HL-60/S4 treated with retinoic acid at 250 ng/mL for 4 days and 3 days (cell line): Measurements from ENCODE around the gene PDXDC1.
"Not testable (repeated sequence)": the region's sequence is repeated elsewhere in the genome, so short reads cannot be mapped to it uniquely, and the experiment has no call there.

Experiments
- in situ Hi-C: fragments of 300-500 bp; cut with MboI; formaldehyde crosslinking; loops from 2 replicates; pipeline ENCODE4 v1.7.0; 2022; ENCODE audit warnings: low sequenced_read_pairs

The PDXDC1 gene

DNA sequence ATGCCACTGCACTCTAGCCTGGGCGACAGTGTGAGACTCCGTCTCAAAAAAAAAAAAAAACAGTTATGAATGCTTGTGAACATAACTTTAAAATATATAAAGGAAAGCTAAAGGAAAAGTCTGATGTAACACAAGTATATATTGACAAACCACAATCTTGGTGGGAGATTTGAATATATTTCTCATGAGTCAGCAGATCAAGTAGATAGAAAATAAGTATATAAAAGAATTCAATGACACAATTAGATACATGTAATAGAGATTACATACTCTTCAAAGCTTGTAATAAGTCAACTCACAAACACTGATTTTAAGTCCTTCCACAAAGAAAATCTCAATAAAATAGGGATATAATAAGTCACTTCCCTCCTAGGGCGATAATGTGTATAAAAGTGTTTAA lies 40.8 kb downstream of the PDXDC1 start:
- in situ Hi-C loops, result not testable (repeated sequence)

DNA sequence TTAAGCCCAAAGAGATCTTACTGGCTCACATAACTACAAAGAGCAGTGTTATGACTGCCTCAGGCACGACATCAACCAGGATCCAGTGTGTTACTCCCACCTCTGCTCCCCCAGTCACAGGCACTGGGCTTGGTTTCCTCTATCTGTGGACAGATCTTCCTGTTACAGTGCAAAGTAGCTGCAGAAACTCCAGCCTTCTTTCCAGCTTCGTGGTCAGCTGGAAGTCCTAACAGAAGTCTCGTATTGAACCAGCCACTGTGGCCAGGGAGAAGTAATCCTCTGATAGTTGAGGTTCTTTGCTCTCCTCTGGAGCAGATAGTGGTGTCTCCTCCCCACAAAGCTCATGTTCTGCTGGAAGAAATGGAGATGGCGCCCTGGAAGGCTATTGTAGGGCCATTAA lies 41.5 kb downstream of the PDXDC1 start:
- in situ Hi-C loops, result not testable (repeated sequence)

DNA sequence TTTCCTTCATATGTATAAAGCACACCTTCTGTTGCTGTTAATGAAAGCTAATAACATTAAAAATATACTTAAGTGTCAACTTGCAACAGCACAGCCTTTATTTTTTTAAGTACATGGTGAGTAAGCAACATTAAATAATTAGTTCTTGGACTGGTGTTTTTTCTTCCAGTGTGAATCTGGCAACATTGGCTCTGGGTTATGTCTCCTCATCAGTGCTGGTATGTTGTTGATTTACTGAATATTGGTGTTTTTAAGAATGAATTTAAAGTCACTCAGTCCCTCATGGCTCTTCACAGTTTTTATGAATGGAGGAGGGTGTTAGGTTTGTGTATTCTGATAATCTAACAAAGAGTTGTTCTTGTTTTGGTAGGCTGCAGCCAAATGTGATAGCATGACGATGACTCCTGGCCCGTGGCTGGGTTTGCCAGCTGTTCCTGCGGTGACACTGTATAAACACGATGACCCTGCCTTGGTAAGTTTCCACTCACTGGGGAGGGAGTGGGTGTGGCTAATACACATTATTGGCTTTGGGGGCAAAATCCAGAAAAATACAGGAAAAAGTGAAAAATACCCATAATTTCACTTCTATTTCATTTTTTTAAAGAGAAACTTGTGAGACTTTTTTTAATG lies 42.2 kb downstream of the PDXDC1 start:
- in situ Hi-C loops, result not testable (repeated sequence)

DNA sequence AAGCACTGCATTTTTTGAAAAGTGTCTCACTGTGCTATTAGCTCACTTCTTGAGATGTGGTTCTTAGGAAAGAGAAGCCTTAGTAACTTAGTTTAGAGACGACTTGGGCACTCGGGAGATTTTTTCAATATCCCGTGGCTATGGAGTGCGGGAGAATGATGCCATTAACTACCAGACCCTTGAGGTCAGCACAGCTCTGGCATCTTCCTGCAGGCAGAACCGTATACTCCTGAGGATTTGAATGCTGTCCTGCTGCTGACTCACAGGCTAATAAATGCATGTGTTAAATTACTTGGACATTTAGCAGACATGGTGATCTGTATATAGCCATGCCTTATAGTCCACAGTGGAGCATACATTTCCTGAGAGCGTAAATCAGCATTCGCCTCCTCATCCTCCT lies 46.6 kb downstream of the PDXDC1 start:
- in situ Hi-C loops, result not testable (repeated sequence)

DNA sequence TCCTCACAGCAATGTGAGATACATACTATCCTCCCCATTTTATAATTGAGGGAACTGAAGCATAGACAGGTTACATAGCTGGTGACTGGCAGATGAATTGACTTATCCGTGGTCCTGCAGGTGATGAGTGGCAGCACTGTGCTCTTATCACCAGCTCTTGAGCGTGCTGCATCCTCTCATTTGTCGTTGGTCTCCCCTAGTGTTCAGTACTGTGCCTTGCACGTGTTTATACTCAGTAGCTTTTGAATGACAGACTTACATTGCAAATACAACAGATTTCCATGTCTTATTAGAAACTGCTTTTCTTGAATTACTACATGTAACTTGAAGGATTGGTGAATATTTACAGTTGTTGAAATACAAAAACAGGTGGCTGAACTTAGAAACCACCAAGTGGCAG lies 47.4 kb downstream of the PDXDC1 start:
- in situ Hi-C loops, result not testable (repeated sequence)

DNA sequence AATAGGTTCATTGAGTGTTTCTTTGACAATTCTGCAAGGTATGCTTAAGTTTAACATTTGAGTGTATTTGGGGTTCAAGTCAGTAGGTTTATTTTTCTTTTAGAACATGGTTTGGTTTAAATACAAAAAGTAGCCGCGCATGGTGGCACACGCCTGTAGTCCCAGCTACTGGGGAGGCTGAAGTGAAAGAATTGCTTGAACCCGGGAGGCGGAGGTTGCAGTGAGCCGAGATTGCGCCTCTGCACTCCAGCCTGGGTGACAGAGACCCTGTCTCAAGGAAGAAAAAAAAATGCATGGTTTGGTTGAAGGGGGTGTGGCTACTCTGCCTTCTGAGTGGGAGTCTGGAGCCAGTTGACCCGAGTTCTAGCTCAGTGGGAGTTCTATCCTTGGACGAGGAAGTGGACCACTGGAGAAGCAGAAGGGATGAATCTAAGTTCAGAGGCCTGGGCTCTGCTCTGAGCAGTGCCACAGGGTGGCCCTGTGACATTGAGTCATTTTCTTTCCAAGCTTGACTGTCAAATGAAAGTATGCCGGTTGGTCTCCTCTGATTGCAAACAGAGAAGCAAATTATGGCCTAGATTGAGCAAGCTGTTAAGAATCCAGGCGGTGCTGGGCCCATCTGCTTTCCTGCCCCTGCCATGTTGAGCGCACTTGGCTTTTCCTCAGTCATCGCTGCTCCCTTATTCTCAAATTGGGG lies 48.7 kb downstream of the PDXDC1 start:
- in situ Hi-C loops, result not testable (repeated sequence)

DNA sequence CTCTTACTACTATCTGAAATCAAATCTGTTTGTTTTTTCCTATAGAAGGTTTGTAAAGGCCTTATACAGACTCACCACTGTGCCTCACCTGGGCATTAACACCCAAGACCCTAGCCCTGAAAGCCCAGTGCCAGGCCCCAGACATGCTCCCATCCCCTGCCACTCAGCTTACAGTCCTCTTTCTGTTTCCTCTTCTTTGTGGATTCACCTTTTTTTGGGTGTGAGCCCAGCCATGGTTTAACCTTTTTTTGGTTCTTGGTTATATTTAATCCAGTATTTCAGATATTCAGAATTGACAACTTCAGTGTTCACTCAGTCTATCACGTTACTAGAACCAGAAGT lies 50.0 kb downstream of the PDXDC1 start:
- in situ Hi-C loops, result not testable (repeated sequence)

DNA sequence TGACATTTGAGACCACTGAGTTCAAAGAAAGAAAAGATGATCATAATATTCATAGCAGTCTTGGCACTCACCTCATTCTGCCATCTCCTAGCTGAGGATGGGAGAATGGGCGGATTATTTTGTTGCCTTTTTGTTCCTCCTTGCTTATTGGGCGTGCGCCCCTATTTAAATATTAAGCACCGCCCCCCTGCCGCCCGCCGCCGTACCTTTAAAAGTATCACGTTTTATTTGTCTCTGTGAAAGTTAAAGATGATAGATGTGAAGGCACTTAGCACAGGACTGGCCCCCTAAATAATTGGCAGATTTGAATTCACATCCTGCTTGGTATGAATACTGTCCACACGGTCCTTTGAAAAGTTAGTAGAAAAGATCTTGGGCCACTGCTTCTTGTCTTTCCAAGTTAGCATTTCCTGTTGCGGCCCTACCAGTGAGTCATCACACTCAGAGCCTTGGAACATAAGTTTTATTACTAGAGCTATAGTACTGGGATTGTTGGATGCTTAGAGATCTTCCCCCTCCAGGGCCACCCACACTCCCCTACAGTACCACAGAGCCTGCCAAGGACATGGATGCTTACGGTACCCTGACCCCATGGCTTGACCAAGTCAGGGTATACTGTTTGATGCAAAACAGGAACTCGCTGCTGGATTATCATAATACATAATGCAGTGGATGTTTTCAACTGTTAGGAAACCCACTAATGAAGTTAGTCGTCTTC lies 50.6 kb downstream of the PDXDC1 start:
- in situ Hi-C loops, result not testable (repeated sequence)

DNA sequence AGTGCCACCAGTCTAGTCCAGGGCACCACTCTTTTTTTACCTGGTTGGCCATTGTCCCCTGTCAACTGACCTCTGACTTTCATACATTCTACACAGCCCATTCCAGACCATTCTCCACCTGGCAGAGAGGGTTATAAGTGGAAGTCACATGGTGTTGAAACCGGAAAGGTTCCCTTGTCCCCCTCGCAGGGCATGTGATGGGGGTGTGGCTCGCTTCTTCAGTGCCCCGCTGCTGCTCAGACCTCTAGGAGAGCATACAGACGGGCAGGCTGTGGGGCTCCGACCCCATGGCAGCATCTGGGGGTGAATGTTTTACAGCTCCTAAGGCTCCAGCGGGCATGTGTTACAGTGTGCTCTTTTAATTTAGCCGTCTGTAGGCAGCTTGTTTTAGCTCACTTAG lies 52.2 kb downstream of the PDXDC1 start:
- in situ Hi-C loops, result not testable (repeated sequence)

DNA sequence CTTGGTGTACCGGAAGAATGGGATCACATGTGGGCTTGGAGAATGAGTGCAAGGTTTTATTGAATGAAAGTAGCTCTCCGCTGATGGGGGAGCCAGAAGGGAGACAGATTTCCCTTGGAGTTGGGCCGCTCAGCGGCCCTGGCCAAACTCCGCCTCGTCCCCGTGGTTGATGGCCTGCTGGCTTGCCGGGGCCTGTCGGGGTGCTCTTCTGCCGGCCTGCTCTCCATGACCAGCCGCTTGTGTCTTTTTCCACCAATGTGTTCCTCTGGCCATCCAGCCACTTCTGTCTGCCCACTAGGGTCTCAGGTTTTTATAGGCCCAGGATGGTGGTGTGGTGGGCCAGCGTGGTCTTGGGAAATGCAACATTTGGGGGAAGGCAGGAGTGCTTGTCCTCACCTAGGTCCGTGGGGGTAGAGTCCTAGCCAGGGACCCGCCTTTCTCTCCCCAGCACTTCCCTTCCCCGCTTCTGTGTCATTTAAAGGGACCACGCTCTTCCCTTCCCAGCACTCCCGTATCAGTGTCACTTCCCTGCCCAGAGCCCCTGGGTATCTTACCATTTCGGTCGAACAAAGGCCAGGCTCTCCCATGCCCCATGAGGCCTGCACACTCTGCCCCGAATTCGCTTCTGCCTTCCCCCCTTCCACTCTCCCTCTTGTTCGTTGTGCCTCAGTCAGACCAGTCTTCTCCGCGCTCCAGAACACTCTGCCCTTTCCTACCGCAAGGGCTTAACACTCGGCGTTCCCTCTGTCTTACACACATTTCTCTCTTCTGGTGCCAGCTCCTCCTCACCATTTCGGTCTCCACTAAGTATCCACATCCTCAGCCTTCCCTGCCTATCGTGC lies 52.9 kb downstream of the PDXDC1 start:
- in situ Hi-C loops, result not testable (repeated sequence)

DNA sequence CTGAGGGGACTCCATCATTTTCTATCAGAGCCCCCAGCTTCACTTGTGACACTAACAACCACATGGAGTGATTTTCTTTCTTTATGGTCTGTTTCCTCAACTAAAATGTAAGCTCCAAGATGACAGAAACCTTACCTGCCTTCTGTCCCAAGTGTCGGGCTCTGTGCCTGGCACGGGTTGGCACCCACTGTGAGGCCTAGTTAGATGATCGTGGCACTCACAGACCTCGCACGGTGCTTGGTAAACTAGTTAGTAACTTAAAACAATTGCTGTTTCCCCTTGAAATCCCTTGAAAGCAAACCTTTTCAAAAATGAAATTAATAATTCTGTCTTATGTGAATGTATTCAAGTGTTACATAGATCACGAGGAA lies 53.5 kb downstream of the PDXDC1 start:
- in situ Hi-C loops, result not testable (repeated sequence)

DNA sequence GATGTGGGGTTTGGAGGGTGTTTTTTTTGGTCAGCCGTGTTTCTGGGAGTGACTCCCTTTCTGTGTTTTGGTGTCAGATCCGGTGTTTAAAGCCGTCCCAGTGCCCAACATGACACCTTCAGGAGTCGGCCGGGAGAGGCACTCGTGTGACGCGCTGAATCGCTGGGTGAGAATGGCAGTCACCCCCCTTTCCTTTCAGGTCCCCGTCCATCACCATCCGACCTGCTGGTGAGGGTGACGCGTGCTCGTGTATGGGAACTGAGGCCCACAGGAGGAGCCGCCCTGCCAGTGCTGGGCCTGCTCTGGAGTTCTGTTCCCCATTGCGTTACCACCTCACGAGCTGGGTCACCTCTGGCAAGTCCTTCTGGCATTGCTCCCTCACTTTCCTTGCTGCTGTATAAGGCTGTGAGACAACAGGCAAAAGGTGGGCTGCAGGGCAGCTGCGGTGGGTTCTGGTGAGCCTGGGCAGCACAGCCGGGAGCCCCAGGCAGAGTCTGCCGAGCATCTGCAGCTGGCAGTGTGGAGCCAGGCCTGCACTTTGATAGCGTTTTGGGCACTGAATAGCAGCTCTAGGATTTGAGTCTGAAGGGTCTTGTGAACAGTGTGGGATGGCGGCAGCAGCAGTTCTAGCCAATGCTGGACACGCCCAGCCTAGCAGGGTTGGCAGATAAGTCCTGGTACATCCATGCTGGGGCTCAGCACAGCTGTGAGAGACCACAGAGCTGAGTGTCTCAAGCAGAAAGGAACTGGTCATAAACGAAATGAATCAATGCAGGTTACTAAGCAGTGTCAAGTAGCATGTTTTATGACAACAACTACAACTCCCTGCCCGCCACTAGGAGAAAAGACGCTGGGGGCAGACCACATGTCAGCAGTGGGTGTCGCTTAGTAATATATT lies 54.2 kb downstream of the PDXDC1 start:
- in situ Hi-C loops, result not testable (repeated sequence)

DNA sequence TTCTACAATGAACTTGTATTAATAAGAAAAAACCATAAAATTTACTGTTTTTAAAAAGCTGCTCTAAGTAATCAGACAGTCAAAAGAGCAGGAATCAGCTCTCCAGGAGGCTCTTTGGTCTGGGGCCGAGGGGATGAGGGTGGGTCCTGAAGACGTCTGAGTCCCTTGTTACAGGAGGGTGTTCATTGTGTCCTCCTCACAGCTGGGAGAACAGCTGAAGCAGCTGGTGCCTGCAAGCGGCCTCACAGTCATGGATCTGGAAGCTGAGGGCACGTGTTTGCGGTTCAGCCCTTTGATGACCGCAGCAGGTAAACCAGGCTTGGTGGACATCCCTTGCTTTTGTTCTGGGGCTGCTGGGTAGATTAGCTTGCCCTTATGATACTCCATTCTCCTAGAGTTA lies 54.9 kb downstream of the PDXDC1 start:
- in situ Hi-C loops, result not testable (repeated sequence)

DNA sequence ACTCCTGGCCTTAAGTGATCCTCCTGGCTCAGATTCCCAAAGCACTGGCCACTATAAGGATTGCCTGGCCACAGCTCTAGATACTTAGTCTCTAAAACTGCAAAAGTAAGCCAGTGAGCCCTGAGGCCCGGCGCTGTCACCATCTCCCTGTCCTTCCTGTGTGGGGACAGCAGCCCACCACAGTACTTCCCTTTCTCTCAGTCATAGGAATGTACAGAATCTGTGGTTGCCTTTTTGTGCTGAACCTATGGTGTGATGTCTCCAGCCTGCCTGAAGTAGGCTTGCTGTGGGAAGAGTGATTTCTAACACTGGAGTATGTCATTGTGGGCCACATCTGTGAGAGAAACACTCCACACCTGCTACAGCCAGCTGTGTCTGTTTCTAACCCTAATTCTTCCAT lies 56.4 kb downstream of the PDXDC1 start:
- in situ Hi-C loops, result no loop called here

DNA sequence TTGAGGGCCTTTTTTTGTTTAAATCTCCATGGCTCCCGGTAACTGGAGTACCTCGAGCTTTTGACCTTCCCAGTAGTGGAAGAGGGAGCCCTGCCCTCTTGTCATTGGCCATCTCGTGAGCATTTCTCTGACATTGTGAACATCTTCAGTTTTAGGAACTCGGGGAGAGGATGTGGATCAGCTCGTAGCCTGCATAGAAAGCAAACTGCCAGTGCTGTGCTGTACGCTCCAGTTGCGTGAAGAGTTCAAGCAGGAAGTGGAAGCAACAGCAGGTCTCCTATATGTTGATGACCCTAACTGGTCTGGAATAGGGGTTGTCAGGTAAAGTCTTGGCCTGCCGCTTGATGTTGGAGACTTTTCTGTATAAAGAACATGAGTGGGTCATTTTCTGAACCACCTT lies 56.8 kb downstream of the PDXDC1 start:
- in situ Hi-C loops, result no loop called here

DNA sequence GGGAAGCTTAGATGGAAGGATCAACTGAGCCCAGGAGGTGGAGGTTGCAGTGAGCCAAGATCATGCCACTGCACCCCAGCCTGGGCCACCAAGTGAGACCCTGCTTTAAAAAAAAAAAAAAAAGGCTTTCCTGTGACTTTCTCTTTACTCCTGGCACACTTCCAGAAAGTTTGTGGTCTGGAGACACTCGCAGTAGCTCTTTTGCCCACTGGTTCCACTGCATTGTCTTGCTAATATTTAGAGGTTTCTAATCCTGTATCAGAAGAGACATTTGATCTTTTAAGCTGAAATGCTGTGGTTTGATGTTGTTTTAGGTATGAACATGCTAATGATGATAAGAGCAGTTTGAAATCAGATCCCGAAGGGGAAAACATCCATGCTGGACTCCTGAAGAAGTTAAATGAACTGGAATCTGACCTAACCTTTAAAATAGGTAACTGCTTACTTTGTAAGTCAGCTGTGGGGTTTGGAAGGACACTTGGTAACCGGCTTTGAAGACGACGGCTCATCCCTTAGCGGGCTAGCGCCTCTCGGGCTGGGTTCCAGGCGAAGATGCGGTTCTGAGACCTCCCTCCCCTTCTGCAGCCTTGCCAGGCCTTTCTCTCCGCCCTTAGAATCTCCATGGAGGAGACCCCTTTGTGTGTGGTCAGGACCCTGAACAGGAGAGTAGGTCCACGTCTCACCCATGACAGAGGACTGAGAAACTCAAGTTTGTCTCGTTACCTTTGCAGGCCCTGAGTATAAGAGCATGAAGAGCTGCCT lies 57.9 kb downstream of the PDXDC1 start:
- in situ Hi-C loops, result no loop called here

DNA sequence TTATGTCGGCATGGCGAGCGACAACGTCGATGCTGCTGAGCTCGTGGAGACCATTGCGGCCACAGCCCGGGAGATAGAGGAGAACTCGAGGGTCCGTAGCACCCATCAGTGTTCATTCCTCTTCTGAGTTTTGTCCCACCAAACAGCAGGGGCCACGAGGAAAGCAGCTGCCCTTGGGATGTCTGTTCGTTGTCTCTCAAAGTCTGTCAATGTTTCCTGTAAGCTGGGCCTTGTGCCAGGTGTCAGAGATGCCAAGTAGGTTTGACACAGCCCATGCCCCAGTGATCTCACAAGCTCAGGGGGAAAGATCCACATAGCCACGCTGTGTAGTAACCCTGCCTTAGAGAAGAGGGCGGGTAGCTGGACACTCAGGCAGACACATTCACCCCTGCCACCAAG lies 58.5 kb downstream of the PDXDC1 start:
- in situ Hi-C loops, result no loop called here

DNA sequence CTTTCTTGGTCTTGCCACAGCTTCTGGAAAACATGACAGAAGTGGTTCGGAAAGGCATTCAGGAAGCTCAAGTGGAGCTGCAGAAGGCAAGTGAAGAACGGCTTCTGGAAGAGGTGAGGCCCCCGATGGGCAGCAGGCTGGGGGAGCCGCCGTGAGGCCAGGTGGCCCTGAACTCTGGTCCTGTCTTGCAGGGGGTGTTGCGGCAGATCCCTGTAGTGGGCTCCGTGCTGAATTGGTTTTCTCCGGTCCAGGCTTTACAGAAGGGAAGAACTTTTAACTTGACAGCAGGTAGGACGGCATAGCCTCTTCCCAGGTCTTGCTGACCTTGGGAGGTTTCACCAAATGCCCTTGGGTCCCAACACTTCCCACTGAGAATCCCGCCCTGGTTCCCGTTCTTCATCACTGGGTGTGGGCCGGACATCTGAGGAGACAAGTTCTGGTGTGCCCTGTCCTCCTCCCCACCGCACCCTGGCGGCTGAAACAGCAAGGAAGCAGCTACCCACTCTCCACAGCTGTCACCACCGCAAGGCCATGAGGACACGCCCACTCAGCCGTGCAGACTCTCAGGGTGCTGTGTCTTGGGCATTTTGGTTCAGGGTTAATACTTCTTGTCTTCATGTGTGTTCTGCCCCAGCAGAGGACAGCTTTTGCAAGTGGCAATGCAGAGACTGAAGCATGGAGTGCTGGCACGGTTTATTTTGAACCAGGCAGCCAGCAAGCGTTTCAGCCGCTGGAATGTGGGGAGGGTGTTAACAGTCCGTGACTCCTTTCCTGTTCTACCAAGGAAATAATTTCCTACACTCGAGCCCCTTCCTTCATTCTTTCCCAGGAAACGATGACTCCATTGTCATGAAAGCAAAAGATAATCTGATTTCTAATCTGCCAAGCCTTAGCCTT lies 59.7 kb downstream of the PDXDC1 start:
- in situ Hi-C loops, result no loop called here
